HG03558 (cell line): ENCODE measurements around the gene CSF1.

ENCODE experiments used
- ATAC-seq: cut with Tn5 transposase; IDR thresholded peaks from one replicate; pipeline ENCODE4 v1.9.1; 2021; ENCODE audit warnings: moderate number of reproducible peaks; ENCODE audit not compliant: unreplicated experiment; ENCODE audit errors: extremely low read depth

CSF1 gene

GRCh38 chr1:109882288-109883245 lies 28.1 kb upstream of the CSF1 start:
- ATAC-seq = no peak

GRCh38 chr1:109883248-109883955 lies 27.2 kb upstream of the CSF1 start:
- ATAC-seq = no peak

GRCh38 chr1:109884242-109884891 lies 26.3 kb upstream of the CSF1 start:
- no peak for ATAC-seq

- ATAC-seq = no peak
Measured at GRCh38 chr1:109885589-109885988, 25.1 kb upstream of the CSF1 start.

GRCh38 chr1:109886827-109887226 lies 23.8 kb upstream of the CSF1 start:
- ATAC-seq = no peak

DNA sequence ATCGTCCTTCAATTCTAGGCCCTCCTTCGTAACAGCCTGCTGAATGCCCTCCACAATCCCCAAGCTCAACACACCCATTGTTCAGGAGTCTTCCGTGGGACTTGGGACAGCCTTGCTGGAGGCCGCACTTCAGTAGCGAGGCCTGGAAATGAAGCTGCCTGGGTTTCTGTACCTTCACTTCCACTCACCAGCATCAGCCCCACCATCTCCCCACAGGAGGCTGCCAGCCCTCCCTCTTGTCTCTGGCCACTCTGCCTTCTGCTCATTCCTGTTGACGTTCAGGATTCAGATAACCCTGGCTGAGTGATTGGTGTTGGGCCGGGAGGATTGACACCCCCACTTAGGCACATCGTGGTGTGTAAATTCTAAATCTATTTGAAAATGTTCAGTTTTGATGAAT lies 23.4 kb upstream of the CSF1 start:
- ATAC-seq = no peak

DNA sequence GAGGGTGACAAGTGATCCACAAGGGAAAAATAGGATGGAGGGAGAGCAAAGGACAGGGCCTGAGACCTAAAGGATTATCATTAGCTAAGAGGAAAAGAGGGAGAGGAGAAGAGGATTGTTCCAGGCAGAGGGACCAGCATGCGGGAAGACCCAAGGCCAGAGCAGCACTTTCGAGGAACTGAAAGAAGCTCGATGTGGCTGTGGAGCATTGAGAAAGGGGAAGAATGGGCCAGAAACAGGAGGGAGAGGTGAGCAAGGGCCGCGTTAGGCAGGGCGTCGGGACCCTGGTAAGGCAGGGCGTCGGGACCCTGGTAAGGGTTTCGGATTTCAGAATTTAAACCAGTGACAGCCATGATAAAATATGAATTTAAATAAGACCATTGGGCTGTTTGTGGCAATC lies 22.8 kb upstream of the CSF1 start:
- ATAC-seq = no peak

- no peak for ATAC-seq
Measured at GRCh38 chr1:109889094-109889493, 21.6 kb upstream of the CSF1 start.

DNA sequence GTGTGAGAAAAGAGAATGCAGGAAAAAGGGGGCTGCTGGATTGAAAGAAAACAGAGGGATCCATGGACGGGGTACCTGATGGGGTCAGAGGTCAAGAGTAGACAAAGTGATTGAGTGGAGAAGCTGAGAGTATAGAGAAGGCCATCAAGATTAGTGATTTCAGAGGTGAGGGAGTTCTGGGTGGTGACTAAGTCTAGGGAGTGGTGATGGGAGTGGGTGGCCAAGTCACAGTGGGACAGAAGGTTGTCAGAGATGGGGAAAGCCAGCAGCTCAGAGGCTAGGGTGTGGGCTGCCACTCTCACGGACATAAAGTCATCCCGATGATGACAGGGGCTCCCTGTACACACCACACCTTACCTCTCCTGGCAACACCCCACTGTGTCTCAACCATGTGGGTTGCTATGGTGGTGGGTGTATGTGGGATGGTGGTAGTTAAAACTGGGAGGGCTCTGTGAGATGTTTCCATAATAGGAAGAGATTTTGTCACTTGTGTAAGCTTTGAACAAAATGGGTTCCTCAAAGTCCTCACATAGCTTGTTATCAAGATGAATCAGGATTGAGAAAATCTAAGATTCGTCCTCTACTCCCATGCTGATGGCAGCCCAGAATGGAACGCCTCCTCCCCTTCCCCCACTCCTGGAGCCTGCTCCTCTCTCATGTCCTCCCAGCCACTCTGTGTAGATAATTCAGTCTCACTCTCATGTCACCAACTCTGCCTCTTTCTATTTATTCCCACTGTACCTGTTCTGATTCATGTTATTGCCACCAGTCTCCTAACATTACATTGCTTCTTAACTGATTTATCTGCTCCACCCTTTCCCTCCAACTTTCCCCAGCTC lies 20.3 kb upstream of the CSF1 start:
- ATAC-seq = no peak

DNA sequence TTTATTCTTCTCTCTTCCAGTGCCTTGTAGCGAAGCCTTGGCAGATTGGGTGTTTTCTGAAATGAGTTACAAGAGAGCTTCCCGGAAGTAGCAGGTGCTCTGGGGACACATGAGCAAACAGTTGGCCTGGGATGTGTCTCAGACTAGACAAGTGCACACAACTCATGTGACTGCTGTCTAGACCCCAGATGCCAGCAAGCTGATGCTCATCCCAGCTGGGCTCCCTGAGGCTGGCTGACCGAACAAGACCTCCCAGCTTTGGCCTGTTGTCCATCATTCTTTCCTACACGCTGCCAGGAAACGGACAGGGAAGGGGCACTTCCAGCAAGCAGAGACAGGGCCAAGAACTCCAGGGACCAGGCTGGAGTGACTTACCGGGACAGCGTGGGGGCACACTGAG lies 18.7 kb upstream of the CSF1 start:
- no peak for ATAC-seq

GRCh38 chr1:109892561-109893368 lies 17.9 kb upstream of the CSF1 start:
- no peak for ATAC-seq

DNA sequence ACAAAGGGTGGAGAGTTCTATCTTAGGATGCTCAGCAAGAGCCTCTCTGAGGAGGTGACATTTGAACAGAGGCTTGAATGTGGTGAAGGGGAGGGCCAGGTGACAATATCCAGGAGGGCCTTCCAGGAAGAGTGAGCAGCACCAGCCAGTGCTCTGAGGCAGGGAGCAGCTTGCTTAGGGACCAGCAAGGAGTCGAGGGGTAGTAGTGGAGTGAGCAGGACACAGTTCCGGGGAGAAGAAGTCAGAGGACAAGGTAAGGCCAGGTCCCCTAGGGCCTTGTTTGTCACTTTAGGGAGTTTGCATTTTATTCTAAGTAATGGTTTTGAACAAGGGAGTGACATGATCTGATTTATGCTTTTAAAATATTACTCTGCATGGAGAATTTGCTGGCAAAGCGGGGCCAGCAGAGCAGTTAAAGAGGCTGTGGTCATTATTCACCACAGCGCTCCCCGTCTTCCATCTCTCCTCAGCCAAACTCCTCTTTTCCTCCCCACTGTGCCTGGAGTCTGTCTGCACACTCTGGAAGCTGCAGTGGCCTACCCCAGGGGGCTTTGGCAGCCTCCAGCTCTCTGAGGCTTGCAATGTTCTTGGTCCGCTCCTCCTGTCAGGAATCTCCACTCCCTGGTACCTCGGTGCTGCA lies 17.0 kb upstream of the CSF1 start:
- no peak for ATAC-seq

DNA sequence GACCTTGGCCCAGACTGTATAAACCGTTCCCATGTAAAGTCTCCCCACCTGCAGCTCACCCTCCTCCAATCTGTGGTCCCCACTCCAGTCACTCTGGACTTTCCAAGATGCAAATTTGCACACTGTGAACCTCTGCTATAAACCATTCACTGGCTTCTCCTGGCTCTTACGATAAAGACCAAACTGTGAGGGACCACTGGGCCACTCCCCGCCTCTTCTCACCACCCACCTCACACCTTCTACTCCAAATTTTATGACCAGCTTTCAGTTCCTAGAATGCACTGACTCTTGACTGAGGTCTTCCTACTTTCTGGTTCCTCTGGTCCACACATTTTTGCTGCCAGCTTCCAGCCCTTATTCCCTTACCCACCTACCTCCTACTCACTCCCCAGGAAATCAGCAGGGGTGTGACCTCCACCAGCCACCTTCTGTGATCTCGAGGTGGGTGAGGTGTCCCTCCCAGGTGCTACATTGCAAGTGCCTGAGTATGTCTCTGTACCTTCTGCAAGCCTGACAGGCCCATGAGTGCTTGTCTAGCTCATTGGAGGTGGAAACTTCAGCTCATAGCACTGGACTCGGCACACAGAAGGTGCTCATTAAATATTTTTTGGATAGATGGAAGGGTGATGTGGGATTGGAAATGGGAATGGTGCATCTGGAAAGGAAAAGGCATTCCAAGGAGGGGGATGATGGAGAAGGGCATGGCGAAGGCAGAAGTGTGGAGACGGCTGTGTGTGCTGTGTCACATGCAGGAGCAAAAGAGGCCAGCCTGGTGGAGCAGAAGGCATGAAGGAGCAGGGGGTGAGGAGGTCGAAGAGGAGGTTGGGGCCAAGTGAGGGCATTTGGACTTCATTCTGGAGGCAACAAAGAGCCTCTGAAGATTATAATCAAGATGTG lies 15.6 kb upstream of the CSF1 start:
- no peak for ATAC-seq

GRCh38 chr1:109895720-109896504 lies 14.7 kb upstream of the CSF1 start:
- ATAC-seq = no peak

DNA sequence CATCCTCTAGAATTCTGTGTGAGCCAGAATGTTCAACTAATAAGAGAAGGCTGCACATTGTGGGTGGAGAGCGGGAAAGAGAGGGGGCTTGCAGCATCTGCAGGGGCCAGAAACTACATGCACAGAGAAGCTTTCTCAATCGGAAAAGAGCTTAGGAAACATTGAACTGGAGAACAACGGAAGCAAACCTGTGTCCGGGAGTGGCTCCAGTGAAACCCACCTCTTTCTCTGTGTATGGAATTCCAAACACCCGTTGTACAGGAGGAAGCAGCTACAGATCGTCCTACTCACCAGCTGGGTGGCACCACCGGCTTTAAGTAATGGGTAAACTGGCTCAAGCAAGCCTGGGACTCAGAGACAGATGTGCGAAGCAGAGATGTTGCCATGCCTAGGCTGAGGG lies 14.0 kb upstream of the CSF1 start:
- ATAC-seq = no peak

DNA sequence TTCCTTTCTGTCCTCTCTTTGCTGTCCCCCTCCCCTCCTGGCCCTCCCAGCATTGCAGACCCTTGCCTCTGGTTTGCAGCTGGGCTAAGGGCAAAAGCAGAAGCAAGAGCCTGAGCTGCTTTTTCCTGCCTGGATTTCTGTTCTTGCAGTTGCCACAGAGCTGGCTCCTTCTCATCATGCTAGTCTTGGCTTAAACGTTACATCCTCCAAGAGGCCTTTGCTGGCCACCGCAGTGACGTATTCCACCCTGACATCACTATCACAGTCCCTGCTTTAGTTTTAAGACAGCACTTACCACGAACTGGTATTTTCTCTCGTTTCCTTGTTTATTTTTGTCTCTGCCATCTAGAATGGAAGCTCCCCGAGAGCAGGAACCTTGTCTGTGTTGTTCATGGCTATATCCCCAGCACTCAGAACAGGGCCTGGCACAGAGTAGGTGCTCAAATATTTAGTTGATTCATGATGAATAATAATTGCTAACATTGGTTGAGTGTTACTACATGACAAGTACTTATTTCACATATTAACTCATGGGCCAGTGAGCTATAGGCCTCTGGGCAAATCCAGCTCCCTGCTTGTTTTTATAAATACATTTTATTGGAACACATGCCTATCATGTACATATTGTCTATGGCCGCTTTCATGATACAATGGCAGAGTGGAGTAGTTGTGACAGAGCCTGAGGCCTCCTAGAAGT lies 13.2 kb upstream of the CSF1 start:
- no peak for ATAC-seq

DNA sequence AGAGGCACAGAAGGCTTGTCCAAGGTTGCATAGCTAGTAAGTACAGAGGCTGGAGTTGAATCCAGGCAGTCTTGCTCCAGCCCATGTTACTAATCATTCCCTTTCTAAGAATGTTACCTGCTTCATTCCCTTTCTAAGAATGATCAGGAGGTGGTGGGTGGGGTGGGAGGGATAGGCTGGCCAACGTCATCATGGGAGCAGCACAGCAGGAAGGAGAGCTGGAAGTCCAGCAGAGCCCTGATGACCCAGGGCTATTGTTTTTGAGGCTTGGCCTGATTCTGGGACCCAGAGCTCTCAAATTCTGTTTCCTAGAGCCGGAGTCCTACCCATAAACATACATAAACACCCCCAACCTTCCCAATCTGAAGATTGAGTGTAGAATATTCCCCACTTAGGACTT lies 11.8 kb upstream of the CSF1 start:
- no peak for ATAC-seq
